Effector CD8-positive, alpha-beta T cell (primary cell): ENCODE results near the gene KRTAP9-4.
"Not testable (repeated sequence)": the region's sequence is repeated elsewhere in the genome, so short reads cannot be mapped to it uniquely, and the experiment has no call there.

ENCODE experiments used
- DNase-seq: peaks from one replicate; lab custom pipeline; 2025; lab: John Stamatoyannopoulos, UW
- total RNA-seq, 4 experiments: gene quantifications; one replicate each; lab custom pipeline; 2026; lab: John Stamatoyannopoulos, UW

Gene KRTAP9-4, protein sequence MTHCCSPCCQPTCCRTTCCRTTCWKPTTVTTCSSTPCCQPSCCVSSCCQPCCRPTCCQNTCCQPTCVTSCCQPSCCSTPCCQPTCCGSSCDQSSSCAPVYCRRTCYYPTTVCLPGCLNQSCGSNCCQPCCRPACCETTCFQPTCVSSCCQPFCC
- total RNA-seq, result 0 reads per million in 4 experiments

DNA sequence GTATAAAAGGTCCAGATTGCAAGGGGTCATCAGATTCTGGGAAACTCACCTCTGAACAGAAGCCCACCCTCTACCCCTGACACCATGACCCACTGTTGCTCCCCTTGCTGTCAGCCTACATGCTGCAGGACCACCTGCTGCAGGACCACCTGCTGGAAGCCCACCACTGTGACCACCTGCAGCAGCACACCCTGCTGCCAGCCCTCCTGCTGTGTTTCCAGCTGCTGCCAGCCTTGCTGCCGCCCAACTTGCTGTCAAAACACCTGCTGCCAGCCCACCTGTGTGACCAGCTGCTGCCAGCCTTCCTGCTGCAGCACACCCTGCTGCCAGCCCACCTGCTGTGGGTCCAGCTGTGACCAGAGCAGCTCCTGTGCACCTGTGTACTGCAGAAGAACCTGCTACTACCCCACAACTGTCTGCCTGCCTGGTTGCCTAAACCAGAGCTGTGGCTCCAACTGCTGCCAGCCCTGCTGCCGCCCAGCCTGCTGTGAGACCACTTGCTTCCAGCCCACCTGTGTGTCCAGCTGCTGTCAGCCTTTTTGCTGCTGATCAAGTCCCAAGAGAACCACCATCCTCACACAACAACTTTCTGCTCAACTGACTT lies at the start of gene KRTAP9-4:
TSS of gene KRTAP9-4 (plus strand) at position 51 of the 604 bp plus-strand sequence. CDS start at position 85, 34 bp downstream.
- not testable (repeated sequence) for DNase-seq

DNA sequence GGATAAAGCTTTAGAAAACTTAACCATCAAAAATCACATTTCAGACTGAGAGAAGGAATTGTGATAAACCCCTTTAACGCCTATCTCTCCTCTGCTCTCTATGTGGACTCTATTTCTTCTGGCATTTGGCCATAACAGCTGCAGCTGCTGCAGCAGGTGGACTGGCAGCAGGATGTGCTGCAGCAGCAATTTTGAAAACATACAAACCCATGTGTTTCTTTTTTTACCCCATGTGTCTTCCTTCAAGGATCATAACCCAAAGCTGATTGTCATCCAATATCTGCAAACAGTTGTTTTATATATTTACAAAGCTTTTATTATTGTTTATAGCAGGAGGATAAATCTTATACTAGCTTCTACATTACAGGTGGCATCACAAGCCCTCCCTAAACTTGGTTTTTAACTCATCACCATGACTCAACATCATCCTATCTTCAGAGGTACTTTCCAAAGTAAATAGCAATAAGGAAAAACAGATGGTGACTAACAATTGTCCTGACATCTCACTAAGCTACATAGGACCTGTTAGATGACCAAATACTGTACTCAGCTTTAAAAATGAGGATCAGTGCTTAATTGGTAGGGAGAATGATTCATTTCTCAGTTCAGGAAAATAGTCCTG lies 37.5 kb upstream of the KRTAP9-4 start:
- DNase-seq, result no peak

DNA sequence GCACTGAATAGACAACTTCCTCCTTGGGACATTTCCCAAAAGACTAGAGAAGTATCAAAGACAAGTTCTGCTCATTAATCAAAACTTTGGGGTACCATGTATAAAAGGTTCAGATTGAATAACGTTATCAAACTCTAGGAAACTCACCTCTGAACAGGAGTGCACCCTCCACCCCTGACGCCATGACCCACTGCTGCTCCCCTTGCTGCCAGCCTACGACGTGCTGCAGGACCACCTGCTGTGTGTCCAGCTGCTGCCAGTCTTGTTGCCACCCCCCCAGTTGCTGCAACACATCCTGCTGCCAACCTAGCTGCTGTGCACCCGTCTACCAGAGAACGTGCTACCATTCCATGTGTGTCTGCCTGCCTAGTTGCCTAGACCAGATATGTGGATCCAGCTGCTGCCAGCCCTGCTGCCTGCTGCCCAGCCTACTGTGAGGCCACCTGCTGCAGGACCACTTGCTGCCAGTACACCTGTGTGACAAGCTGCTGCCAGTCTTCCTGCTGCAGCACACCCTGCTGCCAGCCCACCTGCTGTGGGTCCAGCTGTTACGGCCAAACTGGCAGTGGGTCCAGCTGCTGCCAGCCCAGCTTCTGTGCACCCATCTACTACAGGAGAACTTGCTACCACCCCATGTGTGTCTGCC lies 36.8 kb upstream of the KRTAP9-4 start:
- DNase-seq, result no peak

DNA sequence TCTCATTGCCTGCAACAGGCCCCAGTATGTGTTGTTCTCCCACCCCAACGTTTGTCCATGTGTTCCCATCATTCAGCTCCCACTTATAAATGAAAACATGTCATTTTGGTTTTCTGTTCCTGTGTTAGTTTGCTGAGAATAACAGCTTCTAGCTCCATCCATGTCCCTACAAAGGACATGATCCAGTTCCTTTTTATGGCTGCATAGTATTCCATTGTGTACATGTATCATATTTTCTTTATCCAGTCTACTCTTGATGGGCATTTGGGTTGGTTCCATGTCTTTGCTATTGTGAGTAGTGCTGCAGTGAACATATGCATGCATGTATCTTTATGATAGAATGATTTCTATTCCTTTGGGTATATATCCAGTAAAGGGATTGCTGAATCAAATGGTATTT lies 33.8 kb upstream of the KRTAP9-4 start:
- no peak for DNase-seq

DNA sequence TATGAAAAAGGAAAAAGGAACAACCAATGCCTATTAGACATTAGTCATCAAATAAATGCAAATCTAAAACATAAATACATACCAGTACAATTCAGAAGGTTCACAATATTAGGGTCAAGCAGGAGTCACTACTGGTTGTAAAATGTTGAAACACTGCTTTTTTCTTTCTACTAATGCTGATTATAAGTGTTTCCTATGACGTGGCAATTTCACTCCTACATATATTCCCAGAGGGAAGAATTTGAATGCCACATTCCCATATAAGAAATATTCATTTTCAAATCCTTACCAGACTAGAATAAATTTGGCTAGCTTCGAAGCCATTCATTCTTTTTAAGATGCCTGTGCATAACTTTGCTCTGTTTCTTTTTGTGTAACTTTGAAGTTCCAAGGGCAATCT lies 25.7 kb upstream of the KRTAP9-4 start:
- no peak for DNase-seq

DNA sequence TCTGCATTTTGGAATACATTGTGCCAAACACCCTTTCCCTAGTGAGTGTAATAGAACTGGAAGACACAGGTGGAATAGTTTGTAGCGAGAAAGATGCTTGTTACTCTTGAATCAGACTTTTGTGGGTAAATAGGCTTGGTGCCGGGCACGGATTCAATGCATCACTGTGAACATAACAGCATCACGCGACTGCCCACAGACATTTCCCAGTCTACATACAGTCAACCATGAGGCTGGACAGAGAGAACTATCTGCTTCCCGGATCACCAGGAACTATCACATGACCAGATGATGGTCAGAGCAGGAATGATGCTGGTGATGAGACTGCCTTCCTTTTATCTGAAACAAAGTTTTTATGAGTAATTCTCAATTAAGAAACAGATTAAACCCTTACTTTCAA lies 23.4 kb upstream of the KRTAP9-4 start:
- no peak for DNase-seq

DNA sequence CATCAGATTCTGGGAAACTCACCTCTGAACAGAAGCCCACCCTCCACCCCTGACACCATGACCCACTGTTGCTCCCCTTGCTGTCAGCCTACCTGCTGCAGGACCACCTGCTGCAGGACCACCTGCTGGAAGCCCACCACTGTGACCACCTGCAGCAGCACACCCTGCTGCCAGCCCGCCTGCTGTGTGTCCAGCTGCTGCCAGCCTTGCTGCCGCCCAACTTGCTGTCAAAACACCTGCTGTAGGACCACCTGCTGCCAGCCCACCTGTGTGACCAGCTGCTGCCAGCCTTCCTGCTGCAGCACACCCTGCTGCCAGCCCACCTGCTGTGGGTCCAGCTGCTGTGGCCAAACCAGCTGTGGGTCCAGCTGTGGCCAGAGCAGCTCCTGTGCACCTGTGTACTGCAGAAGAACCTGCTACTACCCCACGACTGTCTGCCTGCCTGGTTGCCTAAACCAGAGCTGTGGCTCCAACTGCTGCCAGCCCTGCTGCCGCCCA lies 22.8 kb upstream of the KRTAP9-4 start, which contains the start of gene KRTAP9-2:
TSS of gene KRTAP9-2 (plus strand) at position 51 of the 498 bp plus-strand sequence. CDS start at position 58, 7 bp downstream.
- not testable (repeated sequence) for DNase-seq

DNA sequence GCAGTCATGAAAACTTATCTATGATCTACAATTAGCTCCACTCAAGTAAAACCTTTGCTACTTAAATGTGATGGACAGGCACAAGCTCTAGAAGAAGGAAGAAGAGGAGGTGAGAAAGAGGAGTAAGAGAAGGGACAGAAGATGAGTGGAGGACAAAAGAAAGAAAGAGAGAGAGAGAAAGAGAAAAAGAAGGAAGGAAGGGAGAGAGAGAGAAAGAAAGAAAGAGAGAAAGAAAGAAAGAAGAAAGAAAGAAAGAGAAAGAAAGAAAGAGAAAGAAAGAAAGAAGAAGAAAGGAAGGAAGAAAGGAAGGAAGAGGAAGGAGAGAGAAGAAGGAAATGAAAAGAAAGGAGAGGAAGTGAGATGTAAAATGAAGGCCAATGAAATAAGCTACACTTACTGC lies 19.4 kb upstream of the KRTAP9-4 start:
- no peak for DNase-seq

DNA sequence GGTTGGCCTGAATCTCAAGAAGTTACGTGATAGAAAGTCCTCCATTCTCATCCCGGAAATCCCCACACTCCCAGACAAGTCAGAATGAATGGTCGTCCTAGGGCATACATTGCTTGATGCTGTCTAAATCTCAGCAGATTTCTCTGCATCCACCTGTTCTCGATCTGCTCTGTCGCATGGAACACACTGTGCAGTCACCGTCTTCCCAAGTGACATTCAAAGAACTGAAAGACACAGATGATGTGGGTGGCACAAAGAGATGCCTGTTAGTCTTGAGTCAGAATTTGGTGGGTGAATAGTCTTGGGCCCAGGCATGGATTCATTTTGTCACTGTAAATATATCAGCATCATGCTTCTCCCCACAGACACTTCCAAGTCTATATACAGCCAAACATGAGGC lies 17.8 kb upstream of the KRTAP9-4 start:
- DNase-seq, result no peak

DNA sequence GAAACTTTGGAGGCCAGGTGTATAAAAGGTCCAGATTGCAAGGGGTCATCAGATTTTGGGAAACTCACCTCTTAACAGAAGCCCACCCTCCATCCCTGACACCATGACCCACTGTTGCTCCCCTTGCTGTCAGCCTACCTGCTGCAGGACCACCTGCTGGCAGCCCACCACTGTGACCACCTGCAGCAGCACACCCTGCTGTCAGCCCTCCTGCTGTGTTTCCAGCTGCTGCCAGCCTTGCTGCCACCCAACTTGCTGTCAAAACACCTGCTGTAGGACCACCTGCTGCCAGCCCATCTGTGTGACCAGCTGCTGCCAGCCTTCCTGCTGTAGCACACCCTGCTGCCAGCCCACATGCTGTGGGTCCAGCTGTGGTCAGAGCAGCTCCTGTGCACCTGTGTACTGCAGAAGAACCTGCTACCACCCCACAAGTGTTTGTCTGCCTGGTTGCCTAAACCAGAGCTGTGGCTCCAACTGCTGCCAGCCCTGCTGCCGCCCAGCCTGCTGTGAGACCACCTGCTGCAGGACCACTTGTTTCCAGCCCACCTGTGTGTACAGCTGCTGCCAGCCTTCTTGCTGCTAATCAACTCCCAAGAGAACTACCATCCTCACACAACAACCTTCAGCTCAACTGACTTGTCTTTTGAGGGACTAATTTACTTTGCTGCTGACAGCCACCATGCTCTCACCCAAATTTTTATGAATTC lies 16.9 kb upstream of the KRTAP9-4 start, which contains the start of gene KRTAP9-3:
TSS of gene KRTAP9-3 (plus strand) at position 51 of the 707 bp plus-strand sequence. CDS start at position 104, 53 bp downstream.
- DNase-seq, result not testable (repeated sequence)

DNA sequence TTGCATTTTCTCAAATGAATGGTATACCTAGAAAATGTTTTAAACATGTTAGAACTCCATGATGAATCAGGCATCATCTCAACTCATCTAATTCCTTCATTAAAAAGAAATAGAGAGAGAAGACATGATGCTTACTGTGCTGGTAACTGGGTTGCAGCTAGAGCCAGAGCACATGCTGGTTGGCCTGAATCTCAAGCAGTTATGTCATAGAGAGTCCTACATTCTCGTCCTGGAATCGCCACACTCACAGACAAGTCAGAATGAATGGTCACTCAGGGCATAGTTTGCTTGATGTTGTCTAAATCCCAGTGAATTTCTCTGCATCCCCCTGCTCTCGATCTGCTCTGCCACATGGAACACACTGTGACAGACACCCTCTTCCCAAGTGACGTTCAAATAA lies 12.4 kb upstream of the KRTAP9-4 start:
- DNase-seq, result not testable (repeated sequence)

DNA sequence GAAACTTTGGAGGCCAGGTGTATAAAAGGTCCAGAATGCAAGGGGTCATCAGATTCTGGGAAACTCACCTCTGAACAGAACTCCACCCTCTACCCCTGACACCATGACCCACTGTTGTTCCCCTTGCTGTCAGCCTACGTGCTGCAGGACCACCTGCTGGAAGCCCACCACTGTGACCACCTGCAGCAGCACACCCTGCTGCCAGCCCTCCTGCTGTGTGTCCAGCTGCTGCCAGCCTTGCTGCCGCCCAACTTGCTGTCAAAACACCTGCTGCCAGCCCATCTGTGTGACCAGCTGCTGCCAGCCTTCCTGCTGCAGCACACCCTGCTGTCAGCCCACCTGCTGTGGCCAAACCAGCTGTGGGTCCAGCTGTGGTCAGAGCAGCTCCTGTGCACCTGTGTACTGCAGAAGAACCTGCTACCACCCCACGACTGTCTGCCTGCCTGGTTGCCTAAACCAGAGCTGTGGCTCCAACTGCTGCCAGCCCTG lies 11.5 kb upstream of the KRTAP9-4 start, which contains the start of gene KRTAP9-8:
TSS of gene KRTAP9-8 (plus strand) at position 51 of the 489 bp plus-strand sequence. CDS start at position 104, 53 bp downstream.
- not testable (repeated sequence) for DNase-seq

DNA sequence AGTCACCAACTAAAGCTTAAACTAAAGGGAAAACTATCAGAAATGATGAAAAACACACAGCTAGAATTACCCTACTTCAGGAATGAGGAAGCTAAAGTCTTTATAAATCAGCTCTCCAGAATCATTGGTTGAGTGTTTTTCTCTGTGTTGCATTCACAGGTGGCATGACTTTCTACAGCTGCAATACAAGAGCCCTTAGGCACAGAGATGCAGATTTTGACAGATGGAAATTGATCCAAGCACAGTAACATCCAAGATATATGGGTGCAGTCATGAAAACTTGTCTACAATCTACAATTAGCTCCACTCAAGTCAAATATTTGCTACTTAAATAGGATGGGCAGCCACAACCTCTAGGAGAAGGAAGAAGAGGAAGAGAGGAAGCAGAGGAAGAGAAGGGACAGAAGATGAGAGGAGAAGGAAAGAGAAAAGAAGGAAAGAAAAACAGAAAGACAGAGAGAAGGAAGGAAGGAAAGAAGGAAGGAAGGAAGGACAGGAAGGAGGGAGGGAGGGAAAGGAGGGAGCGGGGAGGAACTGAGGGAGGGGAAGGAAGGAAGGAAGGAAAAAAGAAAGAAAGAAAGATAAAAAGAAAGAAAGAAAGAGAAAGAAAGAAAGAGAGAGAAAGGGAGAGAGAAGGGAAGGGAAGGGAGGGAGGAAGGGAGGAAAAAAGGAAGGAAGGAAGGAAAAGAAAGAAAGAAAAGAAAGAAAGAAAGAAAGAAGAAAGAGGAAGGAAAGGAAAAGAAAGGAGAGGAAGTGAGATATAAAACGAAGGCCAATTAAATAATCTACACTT lies 2.3 kb upstream of the KRTAP9-4 start:
- not testable (repeated sequence) for DNase-seq

DNA sequence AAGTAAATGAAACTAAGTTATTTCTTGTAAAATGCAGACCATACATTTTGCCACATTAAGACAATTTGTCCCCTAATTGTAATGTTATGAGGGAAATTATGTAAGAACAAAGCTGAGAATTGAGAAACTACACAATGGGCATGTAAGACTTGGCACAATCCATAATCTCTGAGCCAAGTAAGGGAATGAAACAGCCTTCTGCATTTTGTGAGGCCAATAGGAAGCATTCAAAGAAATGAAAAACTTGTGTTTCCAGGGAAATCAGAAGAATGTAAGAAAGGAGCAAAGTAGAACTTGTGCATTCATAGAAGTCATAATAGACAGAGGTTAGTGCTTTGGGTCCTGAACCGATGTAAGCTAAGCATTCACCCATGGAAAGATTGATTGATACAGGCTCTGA lies 1.8 kb downstream of the KRTAP9-4 start:
- no peak for DNase-seq

DNA sequence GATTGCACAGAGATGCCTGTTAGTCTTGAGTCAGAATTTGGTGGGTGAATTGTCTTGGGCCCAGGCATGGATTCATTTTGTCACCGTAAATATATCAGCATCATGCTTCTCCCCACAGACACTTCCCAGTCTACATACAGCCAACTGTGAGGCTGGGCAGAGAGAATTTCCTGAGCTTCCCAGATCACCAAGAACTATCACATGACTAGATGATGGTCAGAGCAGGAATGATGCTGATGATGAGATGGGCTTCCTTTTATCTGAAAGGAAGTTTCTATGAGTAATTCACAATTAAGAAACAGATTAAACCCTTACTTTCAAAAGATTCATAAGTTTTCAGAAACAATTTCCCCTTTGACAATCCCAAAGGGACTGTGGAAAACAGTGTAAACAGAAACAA lies 5.4 kb downstream of the KRTAP9-4 start:
- DNase-seq, result no peak

DNA sequence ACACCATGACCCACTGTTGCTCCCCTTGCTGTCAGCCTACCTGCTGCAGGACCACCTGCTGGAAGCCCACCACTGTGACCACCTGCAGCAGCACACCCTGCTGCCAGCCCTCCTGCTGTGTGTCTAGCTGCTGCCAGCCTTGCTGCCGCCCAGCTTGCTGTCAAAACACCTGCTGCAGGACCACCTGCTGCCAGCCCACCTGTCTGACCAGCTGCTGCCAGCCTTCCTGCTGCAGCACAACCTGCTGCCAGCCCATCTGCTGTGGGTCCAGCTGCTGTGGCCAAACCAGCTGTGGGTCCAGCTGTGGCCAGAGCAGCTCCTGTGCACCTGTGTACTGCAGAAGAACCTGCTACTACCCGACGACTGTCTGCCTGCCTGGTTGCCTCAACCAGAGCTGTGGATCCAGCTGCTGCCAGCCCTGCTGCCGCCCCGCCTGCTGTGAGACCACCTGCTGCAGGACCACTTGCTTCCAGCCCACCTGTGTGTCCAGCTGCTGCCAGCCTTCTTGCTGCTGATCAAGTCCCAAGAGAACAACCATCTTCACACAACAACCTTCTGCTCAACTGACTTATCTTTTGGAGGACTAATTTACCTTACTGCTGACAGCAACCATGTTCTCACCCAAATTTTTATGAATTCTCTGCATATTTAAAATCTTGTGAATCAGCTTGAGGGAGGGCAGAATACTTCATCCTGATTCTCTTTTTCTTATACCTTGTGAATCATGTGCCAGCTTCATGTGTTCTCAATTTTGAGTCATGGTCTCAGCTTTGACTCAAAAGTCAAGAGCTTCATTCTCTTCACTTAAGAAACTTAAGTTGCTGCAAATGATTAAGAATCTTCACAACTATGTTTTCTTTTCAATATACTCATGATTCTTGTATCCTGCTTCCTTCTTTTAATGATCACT lies 6.1 kb downstream of the KRTAP9-4 start, which contains the start of gene KRTAP9-9:
TSS of gene KRTAP9-9 (plus strand) at position 4 of the 910 bp plus-strand sequence.
- not testable (repeated sequence) for DNase-seq

DNA sequence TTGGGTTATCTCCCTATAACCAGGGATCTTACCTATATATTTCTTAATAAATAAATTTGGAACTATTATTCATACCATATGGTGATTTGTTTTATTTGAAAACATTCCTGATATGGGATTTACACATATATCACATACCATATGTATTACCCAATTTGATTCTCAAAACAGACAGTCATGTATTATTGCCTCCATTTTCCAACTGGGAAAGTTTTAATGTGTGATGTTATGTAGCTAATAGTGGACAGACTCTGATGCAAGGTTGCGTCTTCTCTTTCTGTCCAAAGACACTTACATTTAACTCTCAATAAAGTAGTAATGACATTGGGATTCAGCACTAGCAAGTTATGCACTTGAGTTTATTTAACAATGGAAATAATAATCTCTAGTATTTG lies 6.8 kb downstream of the KRTAP9-4 start:
- DNase-seq, result no peak

DNA sequence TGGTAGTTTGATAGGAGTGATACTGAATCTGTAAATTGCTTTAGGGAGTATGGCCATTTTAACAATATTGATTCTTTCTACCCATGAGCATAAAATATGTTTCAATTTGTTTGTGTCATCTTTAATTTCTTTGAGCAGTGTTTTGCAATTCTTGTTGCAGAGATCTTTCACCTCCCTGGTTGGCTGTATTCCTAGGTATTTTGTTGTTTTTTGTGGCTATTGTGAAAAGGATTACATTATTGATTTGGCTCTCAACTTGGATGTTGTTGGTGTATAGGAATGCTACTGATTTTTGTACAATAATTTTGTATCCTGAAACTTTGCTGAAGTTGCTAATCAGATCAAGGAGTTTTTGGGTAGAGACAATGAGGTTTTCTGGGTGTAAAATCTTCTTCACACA lies 8.9 kb downstream of the KRTAP9-4 start:
- DNase-seq, result no peak

DNA sequence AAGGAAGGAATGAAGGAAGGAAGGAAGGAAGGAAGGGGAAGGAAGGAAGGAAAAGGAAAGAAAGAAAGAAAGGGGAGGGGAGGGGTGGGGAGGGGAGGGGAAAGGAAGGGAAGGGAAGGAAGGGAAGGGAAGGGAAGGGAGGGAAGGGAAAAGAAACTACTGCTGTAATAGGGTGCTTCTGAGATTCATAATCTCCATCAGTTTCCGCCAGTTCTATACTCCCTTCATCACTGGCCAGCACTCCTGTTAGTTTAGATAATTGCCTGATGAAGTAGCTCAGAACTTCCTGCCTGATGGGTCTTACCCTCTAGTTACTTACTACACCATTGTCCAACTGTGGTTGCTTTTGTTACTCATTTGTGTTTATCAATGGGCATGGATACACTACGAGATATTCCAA lies 13.7 kb downstream of the KRTAP9-4 start:
- no peak for DNase-seq
